Measurements from ENCODE around the gene NFKB1. TPM values are rescaled to one million over a fixed set of nuclear protein-coding genes. Genes with fewer than 3 reads are reported as not detected.

Gene NFKB1
- total and polyA plus RNA-seq, 9 of the 15 experiments (the other 6 are each of a cell fraction or from before 2014, with no cell fraction given) = 2.4 to 14.5 (median 10.3) TPM

DNA sequence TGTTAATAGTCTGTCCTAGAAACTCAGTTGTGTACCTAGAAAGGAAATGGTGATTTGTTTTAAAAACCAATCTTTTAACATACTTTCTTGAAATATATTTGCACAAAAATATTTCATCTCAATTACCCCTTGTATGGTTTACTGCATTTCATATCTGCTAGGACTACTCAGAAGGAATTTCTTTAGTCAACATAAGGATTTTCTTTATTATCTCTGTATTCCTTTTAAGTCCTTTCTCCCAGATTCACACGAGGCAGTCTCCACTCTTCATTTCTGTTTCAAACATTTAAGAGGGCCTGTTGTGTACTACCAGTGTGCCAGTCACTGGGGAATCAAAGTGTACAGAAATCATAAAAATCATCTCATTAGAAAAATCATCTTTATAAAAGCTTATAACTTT is 28.8 kb downstream of the NFKB1 start:
- ChIA-PET CTCF (ENCODE audit: low intra/inter-chr PET ratio) (no interaction called here), POLR2A (interaction anchor here (0.6 kb wide), 1 partner anchor 55 kb away, joined by 3 read pairs; no protein-coding TSS in a partner anchor)
- no peak overlapping the region for H2AFZ ChIP-seq (ENCODE audit: low read depth, low read length)
- no peak for ATAC-seq
- no peaks in the 10 kb centered on the region for H4K20me1 ChIP-seq (replicated peaks; ENCODE audit: control insufficient read depth, insufficient read depth, low read length)
- H3K4me2 ChIP-seq (ENCODE audit: insufficient read depth, low read length) = no peak overlapping the region
- no peak for FAIRE-seq
- no peak overlapping the region for H3K4me3 ChIP-seq
- H3K79me2 ChIP-seq (ENCODE audit: control insufficient read depth, insufficient read depth, low read length) = no peaks in the 10 kb centered on the region
- H3K27me3 ChIP-seq (ENCODE audit: control insufficient read depth in 2 of 2, insufficient read depth in 2 of 2, low read length in 2 of 2) = no peaks in the 10 kb centered on the region
- H3K36me3 ChIP-seq (ENCODE audit: control insufficient read depth, insufficient read depth, low read length) = no peaks in the 10 kb centered on the region
- no peak overlapping the region for H3K27ac ChIP-seq (ENCODE audit: extremely low read depth, low read depth, low read length)
- no peak overlapping the region for H3K9ac ChIP-seq (ENCODE audit: insufficient read depth in 1 of 2, low read depth in 2 of 2, low read length in 2 of 2)
- H3K9me3 ChIP-seq (replicated peaks; ENCODE audit: control insufficient read depth, insufficient read depth, low read depth, low read length) = no peaks in the 10 kb centered on the region
- intact Hi-C loops (cut with micrococcal nuclease) = no loop called here
- 14% methylated on average over 1 of the region's 1 CpG for WGBS (ENCODE audit: insufficient coverage, low coverage, missing lambda C conversion rate)
- no peaks in the 10 kb centered on the region for H3K9me1 ChIP-seq (ENCODE audit: control insufficient read depth, insufficient read depth, low read length)
- no peaks in the 10 kb centered on the region for H3K4me1 ChIP-seq (replicated peaks in 1 of 2; ENCODE audit: control insufficient read depth in 2 of 2, insufficient read depth in 2 of 2, low read length in 2 of 2)
- TF ChIP-seq ZNF224 (CRISPR knock-in tag; IDR thresholded peaks at IDR 0.05) = no peak
- TF ChIP-seq NR1H2 (CRISPR knock-in tag; IDR thresholded peaks at IDR 0.05) = no peak
- no peak for TF ChIP-seq MAZ (CRISPR knock-in tag; conservative IDR thresholded peaks at IDR 0.05 in 1 of 2, IDR thresholded peaks at IDR 0.05 in 1 of 2)
- no peak for TF ChIP-seq SP2 (IDR thresholded peaks at IDR 0.05; ENCODE audit: extremely low read depth, low read depth, low read length, poor library complexity, severe bottlenecking)
- no peak for TF ChIP-seq ZNF583 (CRISPR knock-in tag; IDR thresholded peaks at IDR 0.05)
- no peak for TF ChIP-seq NONO (IDR thresholded peaks at IDR 0.05; ENCODE audit: low read depth in 2 of 2, low read length in 1 of 2)
- no peak for TF ChIP-seq CC2D1A (IDR thresholded peaks at IDR 0.05)
- TF ChIP-seq ZNF561 (CRISPR knock-in tag; conservative IDR thresholded peaks at IDR 0.05) = no peak
- TF ChIP-seq NFE2L1 (tag; IDR thresholded peaks at IDR 0.05; ENCODE audit: borderline replicate concordance, low read depth) = no peak
- TF ChIP-seq NFIX (CRISPR knock-in tag; IDR thresholded peaks at IDR 0.05; ENCODE audit: low read depth) = no peak
- TF ChIP-seq, protein P1, sequence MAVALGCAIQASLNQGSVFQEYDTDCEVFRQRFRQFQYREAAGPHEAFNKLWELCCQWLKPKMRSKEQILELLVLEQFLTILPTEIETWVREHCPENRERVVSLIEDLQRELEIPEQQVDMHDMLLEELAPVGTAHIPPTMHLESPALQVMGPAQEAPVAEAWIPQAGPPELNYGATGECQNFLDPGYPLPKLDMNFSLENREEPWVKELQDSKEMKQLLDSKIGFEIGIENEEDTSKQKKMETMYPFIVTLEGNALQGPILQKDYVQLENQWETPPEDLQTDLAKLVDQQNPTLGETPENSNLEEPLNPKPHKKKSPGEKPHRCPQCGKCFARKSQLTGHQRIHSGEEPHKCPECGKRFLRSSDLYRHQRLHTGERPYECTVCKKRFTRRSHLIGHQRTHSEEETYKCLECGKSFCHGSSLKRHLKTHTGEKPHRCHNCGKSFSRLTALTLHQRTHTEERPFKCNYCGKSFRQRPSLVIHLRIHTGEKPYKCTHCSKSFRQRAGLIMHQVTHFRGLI (CRISPR knock-in tag; IDR thresholded peaks at IDR 0.05) = no peak
- TF ChIP-seq PRMT5 (CRISPR knock-in tag; IDR thresholded peaks at IDR 0.05) = no peak
- no peak for TF ChIP-seq BRD9 (IDR thresholded peaks at IDR 0.05; ENCODE audit: low read depth, partially characterized antibody)
- TF ChIP-seq NELFE (IDR thresholded peaks at IDR 0.05; ENCODE audit: insufficient read depth, insufficient read length) = no peak
- TF ChIP-seq, protein P2, sequence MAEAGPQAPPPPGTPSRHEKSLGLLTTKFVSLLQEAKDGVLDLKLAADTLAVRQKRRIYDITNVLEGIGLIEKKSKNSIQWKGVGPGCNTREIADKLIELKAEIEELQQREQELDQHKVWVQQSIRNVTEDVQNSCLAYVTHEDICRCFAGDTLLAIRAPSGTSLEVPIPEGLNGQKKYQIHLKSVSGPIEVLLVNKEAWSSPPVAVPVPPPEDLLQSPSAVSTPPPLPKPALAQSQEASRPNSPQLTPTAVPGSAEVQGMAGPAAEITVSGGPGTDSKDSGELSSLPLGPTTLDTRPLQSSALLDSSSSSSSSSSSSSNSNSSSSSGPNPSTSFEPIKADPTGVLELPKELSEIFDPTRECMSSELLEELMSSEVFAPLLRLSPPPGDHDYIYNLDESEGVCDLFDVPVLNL (CRISPR knock-in tag; IDR thresholded peaks at IDR 0.05; ENCODE audit: low read depth) = no peak
- TF ChIP-seq NFE2 (IDR thresholded peaks at IDR 0.05; ENCODE audit: low read depth) = no peak
- TF ChIP-seq ZNF57 (CRISPR knock-in tag; IDR thresholded peaks at IDR 0.05) = no peak
- TF ChIP-seq ARID1B (IDR thresholded peaks at IDR 0.05) = no peak
- no peak for TF ChIP-seq GATAD2A (IDR thresholded peaks at IDR 0.05)
- TF ChIP-seq, protein P3, sequence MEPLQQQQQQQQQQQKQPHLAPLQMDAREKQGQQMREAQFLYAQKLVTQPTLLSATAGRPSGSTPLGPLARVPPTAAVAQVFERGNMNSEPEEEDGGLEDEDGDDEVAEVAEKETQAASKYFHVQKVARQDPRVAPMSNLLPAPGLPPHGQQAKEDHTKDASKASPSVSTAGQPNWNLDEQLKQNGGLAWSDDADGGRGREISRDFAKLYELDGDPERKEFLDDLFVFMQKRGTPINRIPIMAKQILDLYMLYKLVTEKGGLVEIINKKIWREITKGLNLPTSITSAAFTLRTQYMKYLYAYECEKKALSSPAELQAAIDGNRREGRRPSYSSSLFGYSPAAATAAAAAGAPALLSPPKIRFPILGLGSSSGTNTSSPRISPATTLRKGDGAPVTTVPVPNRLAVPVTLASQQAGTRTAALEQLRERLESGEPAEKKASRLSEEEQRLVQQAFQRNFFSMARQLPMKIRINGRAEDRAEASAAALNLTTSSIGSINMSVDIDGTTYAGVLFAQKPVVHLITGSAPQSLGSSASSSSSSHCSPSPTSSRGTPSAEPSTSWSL (CRISPR knock-in tag; IDR thresholded peaks at IDR 0.05; ENCODE audit: borderline replicate concordance) = no peak
- BruUV-seq (replicated peaks) = no TSS peak
- in situ Hi-C loops (cut with MboI) = no loop called here
- DNase-seq (ENCODE audit: extremely low read depth in 1 of 4, low spot score in 3 of 4) = no peak

Measured in K562 (cell line).